Activated CD4-positive, alpha-beta T cell treated with anti-CD3 and anti-CD28 coated beads for 36 hours (primary cell): ENCODE data around the gene DOLPP1. TPM values are rescaled to one million over a fixed set of nuclear protein-coding genes. Genes with fewer than 3 reads are reported as not detected.
A peak's percentile ranks its signal among the peaks of the same experiment; 100 is the strongest.

Experiments
- ATAC-seq: fragments of 200-7000 bp; cut with Tn5 transposase; one replicate; pipeline ENCODE4 v1.10.0; 2021; ENCODE audit warnings: mild to moderate bottlenecking, moderate library complexity
- CTCF ChIA-PET: fragments of 350-600 bp; sonication (Branson Sonifier 250); formaldehyde crosslinking; loops from one replicate; lab custom pipeline; 2021; ENCODE audit warnings: antibody characterized with exemption; lab: Charles Lee
- POLR2A ChIA-PET: fragments of 350-600 bp; sonication (Branson Sonifier 250); formaldehyde crosslinking; loops from one replicate; lab custom pipeline; 2021; ENCODE audit warnings: antibody characterized with exemption, inconsistent platforms; lab: Charles Lee
- DNase-seq: peaks from one replicate; pipeline ENCODE4 v3.0.0-alpha.2; 2020
- H3K27ac Mint-ChIP-seq: one replicate; pipeline ENCODE4 v1.8.0; 2021; ENCODE audit warnings: mixed read lengths
- H3K27me3 Mint-ChIP-seq: one replicate; pipeline ENCODE4 v1.8.0; 2021; ENCODE audit warnings: mixed read lengths
- H3K36me3 Mint-ChIP-seq: one replicate; pipeline ENCODE4 v1.8.0; 2021; ENCODE audit warnings: low read depth, mixed read lengths
- H3K4me1 Mint-ChIP-seq: one replicate; pipeline ENCODE4 v1.8.0; 2021; ENCODE audit warnings: mixed read lengths
- H3K4me3 Mint-ChIP-seq: one replicate; pipeline ENCODE4 v1.8.0; 2021; ENCODE audit warnings: mild to moderate bottlenecking, moderate library complexity, mixed read lengths
- H3K9me3 Mint-ChIP-seq: one replicate; pipeline ENCODE4 v1.8.0; 2021; ENCODE audit warnings: low read depth, mixed read lengths
- intact Hi-C, 2 experiments: fragments of 100-400 bp; cut with DNase I in 1 of 2; cut with micrococcal nuclease in 1 of 2; formaldehyde crosslinking; loops; one replicate each; pipeline versions ENCODE4 v1.14.2 to v1.15.1; 2022 to 2024; cut with DNase I, micrococcal nuclease
- total RNA-seq, 2 experiments: library from RNA; stranded (reverse); gene quantifications; one replicate each; pipeline ENCODE4 v1.2.3, GENCODE V29; 2021

Gene DOLPP1
- total RNA-seq, 2 experiments from 2014 or later: 15.1 to 16.4 TPM

DNA sequence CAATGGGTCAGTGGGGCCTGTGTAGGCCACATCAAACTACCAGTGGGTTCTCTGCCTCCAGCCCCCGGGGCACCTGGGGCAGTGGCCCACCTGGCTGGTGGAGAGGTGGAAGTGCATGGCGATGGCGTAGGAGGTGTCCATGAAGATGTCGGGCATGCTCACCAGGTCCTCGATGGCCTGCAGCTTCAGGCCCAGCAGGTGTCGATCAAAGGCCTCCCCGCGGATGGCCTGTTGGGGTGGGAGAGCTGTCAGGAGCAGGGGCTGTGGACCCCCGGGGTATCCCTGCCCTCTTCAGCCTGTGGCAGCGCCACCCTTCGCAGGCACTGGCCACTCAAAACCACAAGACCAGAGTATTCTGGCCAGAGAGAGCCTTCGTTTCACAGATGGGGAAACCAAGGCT lies 15.0 kb downstream of the DOLPP1 start:
- CTCF ChIA-PET: no interaction called here

DNA sequence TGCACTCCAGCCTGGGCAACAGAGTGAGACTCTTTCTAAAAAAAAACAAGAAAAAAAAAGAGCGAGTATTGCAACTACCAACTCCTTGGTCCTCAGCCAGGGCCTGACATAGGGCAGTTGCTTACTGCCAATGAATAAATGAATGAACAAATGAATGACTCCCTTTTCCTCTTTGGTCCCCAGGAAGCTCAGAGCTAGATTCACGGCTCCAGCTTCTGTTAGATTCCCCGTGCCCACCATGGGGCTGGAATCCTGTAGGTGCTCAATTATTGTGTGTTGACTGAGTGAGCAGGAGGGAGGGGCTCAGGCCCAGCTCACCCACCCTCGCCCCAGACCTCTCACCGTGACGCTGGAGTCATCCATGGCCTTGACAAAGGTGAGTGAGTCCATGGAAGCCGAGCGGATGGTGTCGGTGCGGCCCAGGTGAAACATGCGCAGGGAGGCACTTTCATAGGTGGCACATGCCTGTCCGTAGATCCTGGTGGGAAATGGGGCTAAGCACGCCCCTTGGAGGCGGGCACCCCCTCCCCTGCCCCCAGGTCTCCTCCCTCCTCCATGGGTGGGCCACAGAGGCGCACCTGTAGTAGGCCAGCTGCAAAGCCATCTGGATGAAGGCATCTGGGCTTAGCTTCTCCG lies 16.9 kb downstream of the DOLPP1 start:
- Mint-ChIP-seq H3K9me3 (no peaks in the 10 kb centered on the region), H3K4me3 (no peak overlapping the region), H3K4me1 (no peaks in the 10 kb centered on the region), H3K36me3 (no peaks in the 10 kb centered on the region), H3K27ac (no peak overlapping the region), H3K27me3 (no peaks in the 10 kb centered on the region)
- POLR2A ChIA-PET: interaction anchor here (0.5 to 0.7 kb wide), 3 partner anchors 15 to 645 kb away, joined by 3 to 4 read pairs (median 3); no protein-coding TSS in a partner anchor
- intact Hi-C loops: no loop called here
- DNase-seq (no peak), ATAC-seq (no peak)
- CTCF ChIA-PET: interaction anchor here (0.6 kb wide), 4 partner anchors 30 to 843 kb away, joined by 3 to 4 read pairs (median 3); no protein-coding TSS in a partner anchor

More for the DNA sequence above, 15.0 kb downstream of the DOLPP1 start:
- no peaks in the 10 kb centered on the region for H3K9me3 Mint-ChIP-seq
- H3K4me3 Mint-ChIP-seq: no peak overlapping the region
- H3K27me3 Mint-ChIP-seq: no peaks in the 10 kb centered on the region
- no peak for ATAC-seq
- intact Hi-C loops: no loop called here
- POLR2A ChIA-PET: no interaction called here
- no peak for DNase-seq
- no peaks in the 10 kb centered on the region for H3K36me3 Mint-ChIP-seq
- H3K4me1 Mint-ChIP-seq: no peaks in the 10 kb centered on the region
- no peak overlapping the region for H3K27ac Mint-ChIP-seq

DNA sequence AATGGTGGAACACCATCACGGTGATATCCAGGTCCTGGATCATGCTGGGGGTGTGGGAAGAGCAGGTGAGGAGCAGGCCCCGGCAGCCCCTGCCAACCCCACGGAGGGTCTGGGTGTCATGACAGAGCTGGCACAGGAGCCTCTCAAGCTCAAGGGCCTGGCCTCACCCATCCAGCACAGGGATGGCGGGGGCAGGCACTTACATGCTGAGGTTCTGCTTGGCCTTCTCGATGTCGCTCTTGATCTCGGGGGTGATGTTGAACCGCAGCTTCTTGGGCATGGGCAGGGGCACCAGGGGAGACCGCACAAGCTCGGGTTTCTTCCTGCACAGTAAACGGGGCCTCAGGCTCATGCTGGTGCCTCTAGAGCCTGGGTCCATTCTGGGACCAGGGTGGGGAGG lies 17.4 kb downstream of the DOLPP1 start:
- CTCF ChIA-PET: interaction anchor here (0.6 kb wide), 1 partner anchor 555 kb away, joined by 3 read pairs; no protein-coding TSS in a partner anchor
- Mint-ChIP-seq H3K27ac (no peak overlapping the region), H3K27me3 (no peaks in the 10 kb centered on the region), H3K4me1 (no peaks in the 10 kb centered on the region), H3K36me3 (no peaks in the 10 kb centered on the region), H3K4me3 (no peak overlapping the region), H3K9me3 (no peaks in the 10 kb centered on the region)
- no peak for ATAC-seq
- intact Hi-C loops: no loop called here
- no peak for DNase-seq
- POLR2A ChIA-PET: interaction anchor here (0.7 kb wide), 2 partner anchors 14 to 17 kb away, joined by 3 read pairs; no protein-coding TSS in a partner anchor

DNA sequence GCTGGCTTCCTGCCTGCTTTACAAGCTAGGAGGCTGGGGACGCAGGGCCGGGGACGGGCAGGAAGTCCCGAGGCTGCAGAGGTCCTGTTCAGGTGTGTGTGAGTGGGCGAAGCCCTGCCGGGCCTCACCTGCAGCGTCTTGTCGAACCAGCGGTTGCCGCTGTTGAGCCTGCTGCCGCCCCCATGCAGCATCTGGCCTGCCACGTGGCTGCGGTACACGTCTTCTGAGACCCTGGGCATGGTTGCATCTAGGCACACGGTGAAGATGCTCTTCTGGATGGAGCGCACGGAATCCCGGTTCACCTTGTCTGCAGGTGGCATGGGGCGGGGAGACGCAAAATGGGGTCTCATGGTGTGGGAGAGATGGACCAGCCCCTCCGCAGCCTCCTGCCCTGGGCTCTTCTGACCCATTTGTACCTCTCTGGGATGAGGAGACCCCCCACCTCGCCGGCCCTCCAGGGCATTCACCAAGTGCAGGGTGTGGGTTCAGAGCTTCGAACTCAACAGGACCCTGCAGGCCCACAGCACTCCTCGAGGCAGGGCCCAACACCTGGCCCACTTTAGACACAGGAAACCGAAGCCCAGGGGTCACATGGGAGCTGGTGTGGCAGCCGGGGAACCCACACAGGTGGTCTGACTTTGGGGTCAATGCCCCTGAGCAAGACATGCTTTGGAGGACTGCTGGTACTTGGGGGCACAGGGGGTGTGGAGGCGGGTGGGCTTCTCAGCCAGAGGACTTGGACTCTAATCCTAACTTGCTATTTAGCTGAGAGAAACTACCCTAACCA lies 19.7 kb downstream of the DOLPP1 start:
- ChIA-PET CTCF (no interaction called here), POLR2A (no interaction called here)
- Mint-ChIP-seq H3K27me3 (no peaks in the 10 kb centered on the region), H3K4me1 (no peaks in the 10 kb centered on the region), H3K36me3 (no peaks in the 10 kb centered on the region), H3K9me3 (no peaks in the 10 kb centered on the region), H3K27ac (no peak overlapping the region), H3K4me3 (no peak overlapping the region)
- DNase-seq (no peak), ATAC-seq (no peak)
- intact Hi-C loops: no loop called here

DNA sequence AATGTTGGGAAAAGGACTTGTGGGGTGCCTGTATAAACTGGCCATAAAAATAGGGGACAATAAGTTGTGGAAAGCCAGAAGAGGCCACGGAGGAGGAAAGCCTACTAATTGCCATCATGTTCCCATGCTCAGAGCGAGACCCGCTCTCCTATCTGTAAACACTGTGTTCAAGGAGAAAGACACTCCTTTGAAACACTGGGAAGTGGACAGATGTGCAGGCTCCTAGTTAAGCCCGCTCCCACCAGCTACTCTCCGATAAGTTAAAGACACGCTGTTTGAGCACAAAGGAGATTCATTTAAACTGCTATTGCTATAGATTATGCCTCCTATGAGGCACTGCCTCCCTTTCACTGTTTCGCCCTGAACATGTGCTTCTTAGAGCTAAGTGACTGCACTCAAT lies 20.4 kb downstream of the DOLPP1 start:
- no peaks in the 10 kb centered on the region for H3K4me1 Mint-ChIP-seq

DNA sequence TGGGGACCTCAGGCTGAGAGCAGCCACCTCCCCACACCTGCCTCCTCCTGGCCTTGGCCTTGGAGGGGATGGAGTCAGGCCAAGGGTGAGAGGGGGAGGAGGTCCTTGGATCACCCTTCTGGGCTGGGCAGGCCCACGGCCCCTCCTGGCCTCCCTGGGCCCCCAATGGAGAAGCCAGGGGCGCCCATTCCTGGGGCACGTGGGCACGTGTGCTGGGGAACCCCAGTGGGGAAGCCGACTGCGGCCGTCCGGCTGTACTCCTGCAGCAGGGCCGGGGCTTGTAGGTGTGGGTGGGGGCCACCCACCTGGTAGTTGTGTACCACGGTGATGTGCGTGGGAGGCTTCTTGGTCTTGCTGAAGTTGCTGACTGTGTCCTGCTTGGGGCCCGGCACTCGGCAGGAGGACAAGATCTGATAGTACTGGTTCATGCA lies 21.2 kb downstream of the DOLPP1 start:
- Mint-ChIP-seq H3K27me3 (no peaks in the 10 kb centered on the region), H3K4me3 (no peak overlapping the region), H3K36me3 (no peaks in the 10 kb centered on the region), H3K27ac (no peak overlapping the region), H3K9me3 (no peaks in the 10 kb centered on the region), H3K4me1 (no peaks in the 10 kb centered on the region)
- POLR2A ChIA-PET: no interaction called here
- ATAC-seq: no peak
- intact Hi-C loops: no loop called here
- DNase-seq: no peak
- CTCF ChIA-PET: no interaction called here

More for the DNA sequence above, 20.4 kb downstream of the DOLPP1 start:
- Mint-ChIP-seq H3K4me3 (no peak overlapping the region), H3K9me3 (no peaks in the 10 kb centered on the region), H3K27ac (no peak overlapping the region), H3K36me3 (no peaks in the 10 kb centered on the region), H3K27me3 (no peaks in the 10 kb centered on the region)
- ChIA-PET POLR2A (no interaction called here), CTCF (no interaction called here)
- no peak for ATAC-seq
- no peak for DNase-seq
- intact Hi-C loops: no loop called here

DNA sequence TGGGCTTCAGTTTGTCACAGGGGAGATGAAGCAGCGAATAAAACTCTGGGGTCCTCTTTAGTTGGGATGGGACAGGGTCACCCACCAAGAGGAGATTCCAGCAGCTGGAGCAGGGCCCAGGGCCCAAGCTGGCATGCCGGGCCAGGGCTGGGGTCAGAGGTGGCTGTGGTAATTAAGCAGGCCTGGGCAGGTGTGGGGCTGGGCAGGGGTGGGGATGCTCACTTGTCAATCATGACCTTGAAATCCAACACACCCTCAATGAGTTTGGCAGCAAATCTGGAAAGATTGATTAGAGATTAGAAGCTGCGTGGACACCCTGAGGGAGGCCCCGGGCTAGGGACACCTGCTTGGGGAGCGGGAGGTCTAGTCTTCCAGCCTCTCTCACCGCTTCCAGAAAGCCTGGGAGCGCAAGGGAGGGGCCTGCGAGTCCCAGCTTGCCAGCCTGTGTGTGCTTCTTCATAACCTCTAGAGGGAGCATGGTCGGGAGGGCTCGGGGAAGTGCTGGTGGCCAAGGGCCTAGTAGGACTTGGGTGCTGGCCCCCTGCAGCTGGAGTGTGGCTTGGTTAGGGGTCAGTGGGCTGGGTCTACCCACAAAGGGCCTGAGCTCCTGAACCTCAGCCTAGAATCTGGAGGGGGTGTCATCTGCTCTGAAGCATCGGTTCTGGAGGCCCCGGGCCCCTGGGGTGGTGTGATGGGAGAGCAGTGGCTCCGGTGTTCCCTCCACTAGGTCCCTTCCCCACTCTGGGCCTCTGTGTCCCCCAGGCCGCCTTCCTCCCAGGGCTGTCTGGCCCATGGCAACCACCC lies 22.1 kb downstream of the DOLPP1 start:
- H3K9me3 Mint-ChIP-seq: no peaks in the 10 kb centered on the region
- peak; percentile 64 for ATAC-seq
- H3K27me3 Mint-ChIP-seq: no peaks in the 10 kb centered on the region
- no peaks in the 10 kb centered on the region for H3K4me1 Mint-ChIP-seq
- intact Hi-C loops: no loop called here
- DNase-seq: peak; percentile 40
- ChIA-PET CTCF (interaction anchor here (0.7 kb wide), 1 partner anchor 403 kb away, joined by 3 read pairs; no protein-coding TSS in a partner anchor), POLR2A (interaction anchor here (0.6 kb wide), 1 partner anchor 139 kb away, joined by 5 read pairs; no protein-coding TSS in a partner anchor)
- no peak overlapping the region for H3K4me3 Mint-ChIP-seq
- no peak overlapping the region for H3K27ac Mint-ChIP-seq
- H3K36me3 Mint-ChIP-seq: no peaks in the 10 kb centered on the region

DNA sequence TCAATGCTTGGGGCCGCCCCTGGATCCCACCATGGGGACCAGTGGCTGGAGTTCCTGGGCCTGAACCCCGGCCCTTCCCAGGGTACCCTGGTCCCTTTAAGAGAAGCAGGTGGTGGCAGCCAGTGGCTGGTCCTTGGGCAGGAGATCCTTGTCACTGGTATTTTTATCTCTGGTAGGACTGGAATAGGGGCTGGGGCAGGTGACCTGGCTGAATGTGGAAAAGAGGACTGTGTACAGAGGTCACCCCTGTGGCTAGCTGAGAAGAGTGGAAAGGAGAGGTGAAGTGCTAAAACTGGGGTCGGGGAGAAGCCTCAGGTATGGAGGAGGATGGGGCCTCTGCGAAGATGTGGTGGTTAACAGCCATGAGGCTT lies 22.7 kb downstream of the DOLPP1 start:
- Mint-ChIP-seq H3K4me1 (no peaks in the 10 kb centered on the region), H3K36me3 (no peaks in the 10 kb centered on the region), H3K4me3 (no peak overlapping the region), H3K27me3 (no peaks in the 10 kb centered on the region), H3K9me3 (no peaks in the 10 kb centered on the region), H3K27ac (no peak overlapping the region)
- intact Hi-C loops: no loop called here
- DNase-seq (no peak), ATAC-seq (no peak)
- ChIA-PET POLR2A (interaction anchor here (0.6 kb wide), 1 partner anchor 9 kb away, joined by 4 read pairs; no protein-coding TSS in a partner anchor), CTCF (no interaction called here)

DNA sequence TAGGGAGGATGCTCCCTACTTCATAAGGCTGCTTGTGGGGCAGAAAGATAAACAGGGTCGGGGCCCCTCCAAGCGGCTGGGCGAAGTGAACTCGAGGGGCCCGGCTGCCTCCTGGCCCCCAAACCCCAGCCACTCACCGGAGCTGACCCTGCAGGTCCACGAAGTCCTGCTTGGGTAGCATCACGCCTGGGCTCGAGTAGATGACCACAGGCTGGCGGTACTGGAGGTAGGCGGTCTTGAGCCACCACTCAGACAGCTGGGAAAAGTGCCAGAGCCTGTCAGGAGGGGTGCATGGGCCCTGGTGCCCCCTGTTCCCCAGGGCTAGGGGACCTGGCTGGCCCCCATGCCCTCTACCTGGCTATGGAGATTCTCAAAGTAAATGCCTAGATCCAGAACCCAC lies 23.1 kb downstream of the DOLPP1 start:
- Mint-ChIP-seq H3K36me3 (no peaks in the 10 kb centered on the region), H3K4me1 (no peaks in the 10 kb centered on the region), H3K27ac (no peak overlapping the region), H3K27me3 (no peaks in the 10 kb centered on the region), H3K4me3 (no peak overlapping the region), H3K9me3 (no peaks in the 10 kb centered on the region)
- intact Hi-C loops: no loop called here
- DNase-seq (no peak), ATAC-seq (no peak)
- ChIA-PET CTCF (no interaction called here), POLR2A (interaction anchor here (0.6 kb wide), 1 partner anchor 9 kb away, joined by 4 read pairs; no protein-coding TSS in a partner anchor)

DNA sequence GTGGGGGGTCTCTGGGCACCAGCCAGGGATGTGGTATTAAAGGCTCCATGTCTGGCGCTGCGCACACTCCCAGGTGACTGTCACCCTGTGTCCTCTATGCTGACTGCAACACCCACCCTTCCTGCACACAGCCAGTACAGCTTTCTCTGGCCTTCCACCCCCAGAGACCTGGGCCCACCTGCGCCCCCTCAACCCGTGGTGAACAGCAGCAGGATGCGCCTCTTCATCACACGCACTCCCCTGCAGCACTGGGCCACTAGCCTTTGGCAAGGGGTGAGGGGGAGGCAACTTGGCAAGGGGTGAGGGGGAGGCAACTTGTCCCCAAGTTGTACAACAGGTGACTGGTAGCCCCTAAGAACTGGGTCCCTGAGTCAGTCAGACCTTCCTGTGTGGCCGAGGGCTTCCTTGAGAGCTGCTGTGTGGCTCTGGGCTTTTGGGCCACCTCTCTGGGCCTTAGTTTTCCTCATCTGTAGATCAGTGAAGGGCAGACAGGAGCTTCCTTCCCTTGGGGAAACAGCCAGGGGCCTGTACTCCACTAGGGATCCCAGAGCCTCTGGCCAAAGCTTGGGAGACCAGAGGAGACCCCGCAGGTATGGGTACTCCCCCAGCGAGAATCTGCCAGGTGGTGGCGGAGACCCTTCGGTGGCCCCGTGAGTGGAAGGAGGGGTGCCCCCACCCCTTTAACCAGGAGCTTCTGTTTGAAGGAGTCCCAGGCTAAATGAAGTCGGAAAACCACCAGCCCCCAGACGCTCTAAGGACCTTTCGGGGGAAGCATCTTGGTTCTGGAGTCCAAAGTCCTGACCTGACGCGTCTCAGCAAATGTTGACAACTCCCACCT lies 25.2 kb downstream of the DOLPP1 start:
- no peaks in the 10 kb centered on the region for H3K36me3 Mint-ChIP-seq
- intact Hi-C loops: no loop called here
- H3K27ac Mint-ChIP-seq: no peak overlapping the region
- DNase-seq: no peak
- H3K27me3 Mint-ChIP-seq: no peaks in the 10 kb centered on the region
- H3K4me1 Mint-ChIP-seq: peaks cover 9% of the 10 kb centered on the region
- H3K9me3 Mint-ChIP-seq: no peaks in the 10 kb centered on the region
- CTCF ChIA-PET: no interaction called here
- no peak for ATAC-seq
- H3K4me3 Mint-ChIP-seq: no peak overlapping the region
- POLR2A ChIA-PET: no interaction called here
